HG03066 (cell line): ENCODE results near the gene SFXN4.
"Not testable (repeated sequence)": the region's sequence is repeated elsewhere in the genome, so short reads cannot be mapped to it uniquely, and the experiment has no call there.

Experiments used
- ATAC-seq: cut with Tn5 transposase; IDR thresholded peaks from one replicate; pipeline ENCODE4 v1.9.1; 2021; ENCODE audit warnings: low read depth; ENCODE audit not compliant: unreplicated experiment

Gene SFXN4

DNA sequence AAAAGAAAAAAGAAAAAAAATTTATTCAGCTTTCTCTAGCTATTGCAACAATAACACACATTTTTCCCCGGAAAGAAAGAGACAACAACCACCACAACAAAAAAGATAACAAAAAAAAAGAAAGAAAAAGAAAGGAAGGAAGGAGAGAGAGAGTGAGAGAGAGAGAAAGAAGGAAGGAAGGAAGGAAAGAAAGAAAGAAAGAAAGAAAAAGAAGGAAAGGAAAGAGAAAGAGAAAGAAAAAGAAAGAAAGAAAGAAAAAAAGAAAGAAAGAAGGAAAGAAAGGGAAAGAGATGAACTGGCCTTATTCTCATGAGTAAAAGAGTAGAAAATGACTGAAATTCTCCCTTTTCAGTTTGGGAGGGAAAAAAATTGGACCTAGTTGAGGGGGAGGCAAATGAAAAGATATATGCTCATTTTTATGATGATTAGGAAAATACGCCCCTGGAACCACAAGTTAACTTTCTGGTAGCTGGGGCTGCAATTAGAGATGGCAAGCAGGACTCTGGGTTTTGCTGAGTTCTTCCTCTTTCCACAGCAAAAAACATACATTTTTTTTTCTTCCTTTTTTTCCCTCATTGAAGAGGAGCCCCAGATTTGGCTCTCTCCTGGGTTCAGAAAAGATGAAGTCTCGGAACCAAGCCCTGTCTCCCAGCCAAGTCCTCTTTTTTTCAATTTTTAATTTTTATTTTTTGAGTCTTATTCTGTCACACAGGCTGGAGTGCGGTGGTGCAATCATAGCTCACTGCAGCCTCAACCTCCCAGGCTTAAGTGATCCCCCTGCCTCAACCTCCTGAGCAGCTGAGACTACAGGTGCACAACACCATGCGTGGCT is 25.7 kb upstream of the SFXN4 start:
- no peak for ATAC-seq

DNA sequence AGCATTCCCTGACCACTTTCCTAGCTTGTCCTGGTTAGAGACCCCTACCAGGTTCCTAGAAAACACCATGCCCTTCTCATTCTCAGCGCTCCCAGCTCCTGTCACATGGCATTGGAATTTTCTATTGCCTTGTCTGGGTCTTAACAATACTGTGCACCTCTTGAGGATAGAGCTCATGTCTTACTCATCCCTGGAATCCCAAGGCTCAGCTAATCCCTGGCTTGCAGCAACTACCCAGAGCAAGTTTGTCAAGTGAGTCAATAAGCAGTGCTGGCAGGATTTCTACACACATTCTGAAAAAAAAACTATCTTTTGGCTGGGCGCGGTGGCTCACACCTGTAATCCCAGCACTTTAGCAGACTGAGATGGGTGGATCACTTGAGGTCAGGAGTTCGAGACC is 24.8 kb upstream of the SFXN4 start:
- ATAC-seq = no peak

DNA sequence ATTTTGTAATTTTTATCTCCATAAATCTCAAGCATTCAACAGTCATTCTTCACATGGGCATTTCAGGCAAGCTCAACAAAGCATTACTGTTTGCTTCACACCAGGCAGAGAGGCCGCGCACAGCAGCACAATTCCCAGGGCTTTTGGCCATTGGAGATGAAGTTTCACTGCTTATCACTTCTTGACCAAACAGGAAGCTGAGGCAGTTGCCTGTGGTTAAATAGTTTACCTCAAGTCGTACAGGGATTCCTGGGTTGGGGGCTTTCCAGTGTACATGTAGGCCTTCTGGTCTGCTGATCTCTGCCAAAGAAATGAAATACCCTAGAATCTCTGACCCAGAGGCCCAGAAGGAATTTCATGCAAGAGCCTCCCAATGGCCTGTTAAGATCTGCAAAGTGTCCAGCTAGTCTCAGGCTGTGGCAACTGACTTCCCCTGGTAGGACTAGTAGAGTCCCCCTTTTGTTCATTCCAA is 24.3 kb upstream of the SFXN4 start:
- no peak for ATAC-seq

DNA sequence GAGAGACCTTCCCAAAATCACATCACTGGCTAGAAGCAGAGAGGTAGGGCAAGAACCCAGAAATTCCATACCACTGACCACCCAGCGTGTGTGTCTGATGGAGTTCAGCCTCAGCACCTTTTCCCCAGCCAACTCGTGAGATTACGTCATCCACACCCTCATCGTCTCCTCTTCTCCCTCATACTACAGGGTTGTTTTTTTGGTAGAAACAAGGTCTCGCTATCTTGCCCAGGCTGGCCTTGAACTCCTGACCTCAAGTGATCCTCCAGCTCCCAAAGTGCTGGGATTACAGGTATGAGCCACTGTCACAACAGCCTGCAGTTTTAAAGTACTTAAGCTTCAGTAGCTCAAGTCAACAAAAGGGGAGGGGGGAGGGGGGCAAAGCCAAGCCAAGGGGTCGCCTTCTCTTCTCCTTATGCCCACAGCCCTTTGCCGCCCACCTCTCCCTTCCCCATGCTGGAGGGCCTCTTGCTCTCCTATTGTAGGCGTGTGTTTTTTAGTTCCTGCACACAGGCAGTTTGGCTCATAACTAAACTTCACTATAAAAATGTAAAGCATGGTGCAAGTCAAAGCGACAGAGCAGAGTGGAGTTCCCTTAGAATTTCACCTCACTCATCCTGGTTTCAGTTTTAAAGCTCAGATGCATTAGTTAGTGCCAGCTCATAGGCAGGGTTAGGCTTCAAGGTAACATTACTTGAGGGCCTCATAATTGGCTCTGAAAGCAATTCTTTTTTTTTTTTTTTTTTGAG is 18.3 kb upstream of the SFXN4 start:
- ATAC-seq = no peak

DNA sequence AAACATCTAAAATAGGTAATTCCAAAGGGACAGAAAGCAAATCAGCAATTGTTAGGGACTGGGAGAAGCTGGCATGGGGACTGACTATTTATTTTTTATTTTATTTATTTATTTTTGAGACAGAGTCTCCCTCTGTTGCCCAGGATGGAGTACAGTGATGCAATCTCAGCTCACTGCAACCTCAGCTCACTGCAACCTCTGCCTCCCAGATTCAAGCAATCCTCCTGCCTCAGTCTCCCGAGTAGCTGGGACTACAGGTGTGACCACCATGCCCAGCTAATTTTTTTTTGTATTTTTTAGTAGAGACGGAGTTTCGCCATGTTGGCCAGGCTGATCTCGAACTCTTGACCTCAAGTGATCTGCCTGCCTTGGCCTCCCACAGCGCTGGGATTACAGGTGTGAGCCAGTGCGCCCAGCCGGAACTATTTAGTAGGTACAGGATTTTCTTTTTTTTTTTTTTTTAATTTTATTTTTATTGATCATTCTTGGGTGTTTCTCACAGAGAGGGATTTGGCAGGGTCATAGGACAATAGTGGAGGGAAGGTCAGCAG is 15.4 kb upstream of the SFXN4 start:
- not testable (repeated sequence) for ATAC-seq

DNA sequence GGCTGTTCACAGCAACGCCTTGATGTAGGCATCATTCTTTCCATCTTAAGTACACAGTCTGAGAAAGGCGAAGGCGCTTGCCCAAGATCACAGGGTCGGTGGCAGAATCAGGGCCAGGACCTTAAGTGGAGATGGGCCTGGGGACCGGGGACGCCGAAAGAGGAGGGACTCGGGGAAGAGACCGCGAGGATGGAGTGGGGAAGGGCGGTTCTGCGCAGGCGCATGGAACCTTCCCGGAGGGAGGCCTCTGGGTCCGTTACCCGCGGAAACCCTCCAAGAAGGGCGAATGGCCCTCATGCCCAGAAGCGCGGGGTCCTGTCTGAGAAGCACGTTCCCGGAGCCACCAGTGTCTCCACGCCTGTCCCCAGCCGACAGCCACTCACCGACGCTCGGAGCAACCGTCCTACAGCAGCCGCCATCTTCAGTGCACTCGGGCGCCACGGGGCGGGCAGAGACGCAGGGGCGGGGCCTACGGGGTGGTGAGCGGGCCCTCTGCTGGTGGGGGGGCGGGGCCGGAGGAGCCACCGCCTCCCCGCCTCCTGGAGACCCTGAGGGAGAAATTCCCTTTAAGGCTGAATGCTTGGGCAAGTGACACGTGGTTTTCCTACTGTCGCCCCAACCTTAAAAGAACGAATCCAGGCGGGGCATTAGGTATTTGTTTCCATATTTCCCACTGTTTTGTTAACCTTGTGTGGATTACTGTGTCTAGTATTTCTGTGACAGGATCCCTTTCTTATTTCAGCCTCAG is 13.0 kb upstream of the SFXN4 start, which contains the start of gene PRDX3:
Gene PRDX3, minus strand, starts transcription at position 441 of the 748 bp plus-strand sequence. Its CDS starts 22 bp downstream, at position 419.
- peak; percentile 91 for ATAC-seq

DNA sequence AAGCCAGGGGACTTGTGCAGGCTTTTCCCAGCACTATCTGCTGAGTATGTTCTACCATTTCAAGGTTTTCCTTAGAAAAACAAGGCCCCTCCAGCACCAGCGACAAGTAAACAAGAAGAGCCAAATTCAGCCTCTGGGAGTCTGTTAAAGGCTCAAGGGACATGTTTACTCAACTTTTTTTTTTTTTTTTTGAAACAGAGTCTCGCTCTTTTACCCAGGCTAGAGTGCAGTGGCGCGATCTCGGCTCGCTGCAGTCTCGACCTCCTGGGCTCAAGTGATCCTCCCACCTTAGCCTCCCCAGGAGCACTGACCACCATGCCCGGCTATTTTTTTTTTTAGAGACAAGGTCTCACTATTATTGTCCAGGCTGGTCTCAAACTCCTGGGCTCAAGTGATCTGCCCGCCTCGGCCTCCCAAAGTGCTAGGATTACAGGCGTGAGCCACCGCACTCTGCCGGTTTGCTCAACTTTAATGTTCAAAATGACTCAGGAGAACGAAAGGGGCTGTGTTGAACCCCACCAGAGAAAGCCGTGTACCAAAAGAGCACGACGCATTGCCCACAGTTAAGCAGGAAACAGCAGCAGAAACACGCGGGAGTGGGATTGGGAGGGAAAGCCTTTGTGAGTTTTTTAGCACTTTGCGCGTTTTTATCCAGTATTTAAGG is 12.3 kb upstream of the SFXN4 start:
- ATAC-seq = peak; percentile 20

DNA sequence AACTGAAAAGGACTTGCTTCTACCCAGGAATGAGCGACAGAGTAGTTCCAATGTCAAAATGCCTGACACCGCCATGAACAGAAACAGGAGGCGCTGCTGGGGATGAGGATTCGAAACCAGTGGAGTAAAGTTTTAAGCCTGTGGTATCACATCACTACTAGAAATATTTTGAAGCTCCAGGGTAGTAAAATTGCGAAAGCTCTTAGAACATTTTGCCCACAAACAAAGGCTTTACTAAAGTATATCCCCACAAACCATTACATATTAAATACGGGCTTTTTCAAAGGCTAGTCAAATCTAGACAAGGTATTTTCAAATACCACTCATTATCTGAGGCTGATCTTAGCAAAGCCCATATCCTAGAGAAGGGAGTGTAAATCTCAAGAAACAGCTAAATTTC is 10.7 kb upstream of the SFXN4 start:
- no peak for ATAC-seq

DNA sequence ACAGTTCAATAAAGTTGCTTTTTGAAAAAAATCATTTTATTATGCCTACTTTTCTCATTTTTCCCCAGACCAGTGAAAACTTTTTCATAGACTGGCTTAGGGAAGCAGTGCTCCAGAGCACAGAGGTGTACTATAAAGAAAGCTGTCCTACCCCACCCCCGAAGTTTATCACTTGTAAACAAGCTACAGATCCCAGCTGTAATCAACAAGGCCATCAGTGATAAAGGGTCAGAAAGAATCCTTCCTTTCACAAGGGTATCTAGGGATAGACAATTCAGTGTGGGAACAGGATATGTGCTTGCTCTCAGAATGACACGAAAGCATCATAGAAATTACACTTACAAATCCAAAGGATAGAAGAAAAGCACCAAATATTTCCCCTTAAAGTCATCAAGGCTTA is 8.6 kb upstream of the SFXN4 start:
- ATAC-seq = no peak

DNA sequence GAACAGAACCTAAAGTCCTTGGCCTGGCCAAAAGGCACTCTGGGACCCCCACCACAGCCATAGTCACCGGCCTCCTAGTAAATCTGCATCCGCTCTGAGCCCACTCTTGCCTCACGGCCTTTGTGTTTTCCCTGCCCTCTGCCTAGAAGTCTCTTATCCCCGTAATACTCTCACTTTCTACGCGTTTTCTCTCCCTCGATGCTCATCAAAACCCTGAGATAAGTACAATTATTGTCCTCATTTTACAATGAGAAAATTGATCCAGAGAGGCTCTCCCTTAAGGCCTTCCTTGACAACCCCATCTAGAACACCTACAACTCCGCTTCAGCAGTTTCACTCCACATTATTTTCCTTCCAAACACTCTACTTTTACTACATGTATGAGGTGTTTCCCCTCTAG is 1.5 kb upstream of the SFXN4 start:
- no peak for ATAC-seq

DNA sequence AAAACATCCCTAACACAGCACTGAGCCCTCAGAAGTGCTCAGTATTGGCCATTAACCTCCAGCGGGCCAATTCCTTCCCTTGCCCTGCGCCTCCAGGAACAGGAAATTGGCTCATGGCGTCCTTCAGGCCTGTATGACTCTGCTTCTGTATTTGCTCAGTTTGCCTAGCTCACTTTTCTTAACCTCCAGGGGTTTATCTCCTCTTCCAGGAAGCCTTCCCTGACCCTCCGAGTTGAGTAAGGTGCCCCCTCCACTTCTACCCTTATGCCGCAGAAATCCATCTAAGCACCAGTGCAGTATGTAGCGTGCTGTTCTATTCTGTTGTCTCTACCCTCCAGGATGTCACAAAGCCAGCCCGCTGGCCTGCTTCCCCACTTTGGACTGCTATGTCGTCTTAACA is 1.1 kb upstream of the SFXN4 start:
- no peak for ATAC-seq

DNA sequence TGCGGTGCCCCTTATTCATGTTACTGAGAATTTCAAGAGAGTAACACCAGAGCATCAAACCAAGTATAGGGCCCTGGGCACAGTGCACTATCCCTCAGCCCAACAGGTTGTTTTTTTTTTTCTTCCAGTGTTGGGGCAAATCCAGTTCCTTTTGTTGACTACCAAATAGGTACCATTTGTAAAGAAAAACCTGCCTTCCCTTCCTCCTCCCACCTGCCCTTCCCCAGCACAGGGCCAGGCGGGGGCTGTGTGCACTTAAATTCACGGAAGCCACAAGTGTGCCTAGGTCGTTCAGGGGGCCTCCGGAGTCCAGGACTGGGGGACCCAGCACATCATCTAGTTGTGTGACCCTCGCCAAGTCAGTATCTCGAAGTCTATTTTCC is 595 bp upstream of the SFXN4 start:
- no peak for ATAC-seq

DNA sequence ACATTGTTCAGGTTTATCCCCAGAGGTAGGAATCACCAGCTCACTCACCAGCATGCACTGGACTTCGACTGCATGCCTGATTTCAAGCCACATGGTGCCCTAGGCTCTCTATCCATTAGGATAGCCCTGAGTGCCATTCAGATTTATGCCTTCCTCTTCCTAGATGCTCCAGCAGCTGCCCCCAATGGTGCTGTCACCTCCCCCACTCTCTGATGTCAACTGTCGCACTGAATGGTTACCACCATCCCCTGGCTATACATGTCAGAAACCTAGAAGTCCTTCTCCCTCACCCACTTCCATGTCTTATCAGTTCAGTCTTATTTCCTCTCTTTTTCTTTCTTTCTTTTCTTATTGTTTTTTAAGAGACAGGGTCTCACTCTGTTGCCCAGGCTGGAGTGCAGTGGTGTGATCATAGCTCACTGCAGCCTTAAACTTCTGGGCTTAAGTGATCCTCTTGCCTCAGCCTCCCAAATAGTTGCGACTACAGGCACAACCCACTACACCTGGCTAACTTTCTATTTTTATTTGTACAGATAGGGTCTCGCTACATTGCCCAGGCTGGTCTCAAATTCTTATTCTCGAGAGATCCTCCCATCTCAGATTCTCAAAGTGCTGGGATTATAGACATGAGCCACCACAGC is 2.9 kb downstream of the SFXN4 start:
- no peak for ATAC-seq

DNA sequence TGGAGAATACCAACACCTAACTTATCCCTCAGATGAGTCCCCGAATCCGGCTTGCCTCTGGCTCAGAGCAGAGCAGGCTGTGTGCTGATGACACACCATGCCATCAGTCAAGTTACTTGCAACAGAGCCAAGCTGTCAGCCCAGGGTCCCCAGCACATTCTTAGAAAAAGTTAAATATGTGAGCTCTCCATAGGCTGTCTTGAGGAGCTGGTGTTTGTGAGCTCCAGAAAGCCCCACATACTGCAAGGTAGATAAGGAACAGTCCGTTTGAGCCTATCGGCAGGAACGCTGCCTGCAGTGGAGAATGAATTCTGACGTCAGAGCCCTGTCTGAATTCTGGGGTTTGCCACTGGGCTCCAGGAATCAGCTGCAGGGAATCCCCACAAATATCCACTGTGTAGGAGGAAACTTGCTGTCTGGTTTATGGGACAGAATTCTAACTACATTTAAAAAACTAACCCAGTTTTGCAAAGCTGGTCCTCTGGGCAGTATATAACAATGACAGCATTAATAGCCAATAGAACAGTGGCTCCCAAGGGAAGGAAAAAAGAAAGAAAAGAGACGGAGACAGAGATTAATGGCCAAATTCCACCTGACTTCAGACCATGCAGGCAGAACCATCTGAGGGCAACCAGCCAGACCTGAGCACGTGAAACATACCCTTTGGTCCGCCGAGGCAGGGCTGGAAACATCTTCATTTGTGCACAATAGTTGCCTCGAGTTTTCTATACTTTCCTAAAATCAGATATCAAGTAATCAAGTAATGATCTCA is 3.6 kb downstream of the SFXN4 start:
- ATAC-seq = no peak

DNA sequence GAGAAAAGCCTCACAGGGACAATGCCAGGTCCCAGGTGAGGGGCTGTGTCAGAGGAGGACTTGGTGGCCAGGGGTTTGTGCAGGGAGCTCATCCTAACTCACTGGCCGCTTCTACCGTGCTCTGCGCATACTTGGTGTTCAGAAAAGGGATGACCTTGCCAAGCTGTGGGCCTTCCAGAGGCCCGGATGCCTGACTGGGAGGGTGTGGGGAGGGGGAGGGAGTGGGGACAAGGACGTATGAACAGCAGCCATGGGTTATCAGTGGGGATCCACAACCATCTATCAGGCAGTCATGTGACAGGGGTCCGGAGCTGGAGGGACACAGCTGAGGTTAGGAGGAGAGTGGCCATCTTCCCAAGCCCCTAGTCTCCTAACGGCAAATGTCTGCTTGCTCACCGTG is 6.2 kb downstream of the SFXN4 start:
- no peak for ATAC-seq

DNA sequence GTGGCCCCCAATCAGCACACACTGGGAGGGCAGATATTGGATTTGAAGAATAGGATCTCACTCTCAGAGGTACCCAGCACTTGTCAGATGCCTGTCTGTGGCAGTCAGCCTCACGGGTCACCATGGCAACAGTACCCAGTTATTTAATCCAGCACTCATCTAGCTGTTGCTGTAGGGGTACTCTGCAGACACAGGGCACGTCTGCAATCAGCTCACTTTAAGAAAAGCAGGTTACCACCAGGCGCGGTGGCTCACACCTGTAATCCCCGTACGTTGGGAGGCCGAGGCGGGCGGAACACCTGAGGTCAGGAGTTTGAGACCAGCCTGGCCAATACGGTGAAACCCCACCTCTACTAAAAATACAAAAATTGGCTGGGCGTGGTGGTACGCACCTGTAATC is 11.9 kb downstream of the SFXN4 start:
- ATAC-seq = no peak

DNA sequence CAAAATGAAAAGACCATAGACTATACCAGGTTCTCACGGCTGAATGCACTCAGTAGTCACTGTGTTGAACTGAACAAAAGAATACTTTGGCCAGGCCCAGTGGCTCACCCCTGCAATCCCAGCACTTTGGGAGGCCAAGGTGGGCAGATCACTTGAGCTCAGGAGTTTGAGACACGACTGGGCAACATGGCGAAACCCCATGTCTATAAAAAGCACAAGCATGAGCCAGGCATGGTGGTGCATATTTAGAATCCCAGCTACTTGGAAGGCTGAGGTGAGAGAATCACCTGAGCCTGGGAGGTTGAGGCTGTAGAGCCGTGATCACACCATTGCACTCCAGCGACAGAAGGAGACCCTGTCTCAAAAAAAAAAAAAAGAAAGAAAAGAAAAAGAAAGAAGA is 12.5 kb downstream of the SFXN4 start:
- no peak for ATAC-seq

DNA sequence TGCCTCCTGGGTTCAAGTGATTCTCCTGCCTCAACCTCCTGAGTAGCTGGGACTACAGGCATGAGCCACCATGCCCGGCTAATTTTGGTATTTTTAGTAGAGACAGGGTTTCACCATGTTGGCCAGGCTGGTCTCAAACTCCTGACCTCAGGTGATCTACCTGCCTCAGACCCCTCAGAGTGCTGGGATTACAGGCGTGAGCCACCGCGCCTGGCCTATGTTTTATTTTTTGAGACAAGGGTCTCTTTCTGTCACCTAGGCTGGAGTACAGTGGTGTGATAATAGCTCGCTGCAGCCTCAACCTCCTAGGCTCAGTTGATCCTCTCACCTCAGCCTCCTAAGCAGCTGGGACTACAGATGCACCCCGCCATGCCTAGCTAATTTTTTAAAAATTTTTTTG is 13.9 kb downstream of the SFXN4 start:
- not testable (repeated sequence) for ATAC-seq

DNA sequence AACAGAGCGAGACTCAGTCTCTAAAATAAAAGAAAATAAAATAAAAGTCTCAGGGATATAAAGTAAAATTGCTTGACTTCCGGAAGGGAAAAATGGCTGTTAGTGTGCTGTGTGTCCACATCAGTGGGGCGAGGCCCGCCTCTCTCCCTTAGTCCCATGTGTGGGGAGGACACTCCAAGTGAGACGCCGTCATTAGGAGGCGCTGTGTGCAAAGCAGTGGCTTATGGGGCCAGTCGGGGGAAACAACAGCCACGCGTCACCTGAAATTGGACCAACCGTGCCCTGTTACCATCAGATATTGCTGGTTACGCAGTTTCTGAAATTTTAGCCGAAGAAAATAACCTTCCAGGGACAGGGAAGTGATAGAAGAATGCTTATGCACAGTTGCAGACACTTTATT is 15.8 kb downstream of the SFXN4 start:
- no peak for ATAC-seq
